K562 (cell line): Measurements from ENCODE around the gene HSPA1L. TPM values are rescaled to one million over a fixed set of nuclear protein-coding genes. Genes with fewer than 3 reads are reported as not detected.
A peak's percentile ranks its signal among the peaks of the same experiment; 100 is the strongest.

Experiments used
- CREB3L1 ChIP-seq: fragments of 450-650 bp; IDR thresholded peaks from 2 replicates; pipeline ENCODE4 v1.6.1; 2014; ENCODE audit warnings: low read depth, mild to moderate bottlenecking, moderate library complexity, borderline replicate concordance
- CXXC5 ChIP-seq: fragments of 250-450 bp; sonication (Bioruptor Pico); IDR thresholded peaks from 2 replicates; pipeline ENCODE4 v1.8.0; 2022; ENCODE audit warnings: inconsistent platforms, mild to moderate bottlenecking, moderate library complexity
- ELF1 ChIP-seq: fragments of 200-800 bp; sonication (Bioruptor generic); IDR thresholded peaks from 2 replicates; pipeline ENCODE4 v1.6.1; 2016; ENCODE audit warnings: missing genetic modification characterization, missing compliant biosample characterization
- ELF2 ChIP-seq: fragments of 250-450 bp; sonication (Bioruptor Pico); IDR thresholded peaks from 2 replicates; pipeline ENCODE4 v1.5.0; 2021; ENCODE audit warnings: mild to moderate bottlenecking
- HMGXB4 ChIP-seq: sonication (generic); formaldehyde crosslinking; IDR thresholded peaks from 2 replicates; pipeline ENCODE4 v1.8.1; 2023; ENCODE audit warnings: mild to moderate bottlenecking, missing genetic modification reagents
- NR3C1 ChIP-seq: sonication (generic); formaldehyde crosslinking; IDR thresholded peaks from 2 replicates; pipeline ENCODE4 v1.8.1; 2022; ENCODE audit warnings: missing genetic modification reagents
- RBM14 ChIP-seq: fragments of 200-400 bp; formaldehyde crosslinking; IDR thresholded peaks from 2 replicates; pipeline ENCODE4 v1.6.1; 2018; ENCODE audit warnings: low read depth, mild to moderate bottlenecking, low read length, moderate library complexity, borderline replicate concordance; ENCODE audit not compliant: insufficient read depth
- SNRNP70 ChIP-seq: fragments of 200-400 bp; formaldehyde crosslinking; optimal IDR thresholded peaks from 2 replicates; pipeline ENCODE3; 2017; ENCODE audit warnings: low read depth, low read length
- WHSC1 ChIP-seq: IDR thresholded peaks from one replicate; pipeline ENCODE4 v1.6.1; 2012; ENCODE audit warnings: low read length, control low read depth, inconsistent platforms
- ZBTB11 ChIP-seq, 3 experiments: fragments of 200-800 bp in 1 of 3; fragments of 250-450 bp in 1 of 3; fragments of 450-650 bp in 1 of 3; sonication (Bioruptor Pico) in 1 of 3; sonication (Bioruptor generic) in 1 of 3; formaldehyde crosslinking in 1 of 3; IDR thresholded peaks; 2 replicates each; pipeline versions ENCODE4 v1.6.1 to v1.8.0; 2016 to 2022; ENCODE audit warnings: mild to moderate bottlenecking in 2 of 3, missing genetic modification characterization in 2 of 3, missing compliant biosample characterization in 1 of 3, moderate library complexity in 1 of 3
- ZNF133 ChIP-seq: fragments of 250-450 bp; sonication (Bioruptor Pico); IDR thresholded peaks from 2 replicates; pipeline ENCODE4 v1.4.0; 2020; ENCODE audit warnings: mild to moderate bottlenecking
- ZNF175 ChIP-seq: fragments of 200-800 bp; sonication (Bioruptor generic); IDR thresholded peaks from 2 replicates; pipeline ENCODE4 v1.6.1; 2016; ENCODE audit warnings: low read depth, mild to moderate bottlenecking, missing genetic modification characterization, missing compliant biosample characterization
- ZNF197 ChIP-seq: fragments of 200-800 bp; sonication (Bioruptor generic); IDR thresholded peaks from 2 replicates; pipeline ENCODE4 v1.6.1; 2016; ENCODE audit warnings: low read depth, missing genetic modification characterization, missing compliant biosample characterization
- ZNF253 ChIP-seq: fragments of 250-450 bp; sonication (Bioruptor Pico); conservative IDR thresholded peaks from 2 replicates; pipeline ENCODE4 v1.6.1; 2021; ENCODE audit warnings: mild to moderate bottlenecking
- ZNF551 ChIP-seq: fragments of 250-450 bp; sonication (Bioruptor Pico); IDR thresholded peaks from 2 replicates; pipeline ENCODE4 v1.5.0; 2021; ENCODE audit warnings: mild to moderate bottlenecking, moderate library complexity
- ZNF707 ChIP-seq: fragments of 250-450 bp; sonication (Bioruptor Pico); conservative IDR thresholded peaks from 2 replicates; pipeline ENCODE4 v1.8.0; 2022; ENCODE audit warnings: inconsistent platforms, mild to moderate bottlenecking, moderate library complexity
- ZNF766 ChIP-seq: fragments of 200-800 bp; sonication (Bioruptor generic); conservative IDR thresholded peaks from 2 replicates; pipeline ENCODE4 v1.6.1; 2016; ENCODE audit warnings: missing genetic modification characterization, missing compliant biosample characterization
- ZNF77 ChIP-seq: fragments of 250-450 bp; sonication (Bioruptor Pico); IDR thresholded peaks from 2 replicates; pipeline ENCODE4 v1.5.0; 2020
- polyA plus RNA-seq, 8 experiments: library from polyadenylated mRNA; depleted of rRNA in 4 of 8; stranded (reverse) in 5 of 8; unstranded in 3 of 8; fragments of >200 nt; fragmentation: Nextera tagmentation in 2 of 8; fragmentation: Illumina TruSeq in 1 of 8; extraction: Ambion mirVana in 2 of 8; extraction: Trizol in 1 of 8; gene quantifications; 2 replicates each; pipeline versions ENCODE4 v1.2.1 to v1.2.3, GENCODE V29; 2011 to 2014; ENCODE audit warnings: inconsistent platforms in 1 of 8, missing spikeins in 1 of 8
- total RNA-seq, 7 experiments: library from RNA; depleted of rRNA in 6 of 7; stranded (reverse); fragments of >200 nt in 6 of 7; fragmentation: Illumina TruSeq in 2 of 7; extraction: Trizol in 2 of 7; gene quantifications; 2 replicates each; pipeline versions ENCODE4 v1.2.1 to v1.2.3, GENCODE V29; 2011 to 2021; ENCODE audit warnings: low replicate concordance in 1 of 7
- TF ChIP-seq, protein P1 (sequence below): fragments of 250-450 bp; sonication (Bioruptor Pico); IDR thresholded peaks from 2 replicates; pipeline ENCODE4 v1.9.0; 2021; ENCODE audit warnings: mild to moderate bottlenecking
- TF ChIP-seq, protein P2 (sequence below): sonication (generic); formaldehyde crosslinking; IDR thresholded peaks from 2 replicates; pipeline ENCODE4 v1.8.1; 2023; ENCODE audit warnings: mild to moderate bottlenecking, missing genetic modification reagents

HSPA1L gene
- total and polyA plus RNA-seq, 9 of the 15 experiments (the other 6 are each of a cell fraction or from before 2014, with no cell fraction given), result 0.14 to 2.1 (median 1.3) TPM

GRCh38 chr6:31813465-31813849 lies 1.6 kb downstream of the HSPA1L start (continued):
- TF ChIP-seq CREB3L1 (no peak), HMGXB4 (no peak), NR3C1 (CRISPR knock-in tag) (no peak), WHSC1 (no peak), ZNF766 (CRISPR knock-in tag) (0 out of 2 replicates have a peak, but pooled peaks have one; percentile 46), SNRNP70 (no peak), RBM14 (no peak), ELF2 (CRISPR knock-in tag) (peak; percentile 50; the same call in 1 of the 2 replicates), ZNF253 (CRISPR knock-in tag) (no peak), ZBTB11 (CRISPR knock-in tag; IDR thresholded peaks at IDR 0.05) (no peak), ZNF133 (CRISPR knock-in tag) (no peak), ZNF707 (CRISPR knock-in tag) (no peak), CXXC5 (CRISPR knock-in tag) (0 out of 2 replicates have a peak, but pooled peaks have one; percentile 3), ZNF77 (CRISPR knock-in tag) (no peak), ELF1 (tag) (no peak), ZNF175 (peak; percentile 49; the same call in 1 of the 2 replicates), ZNF197 (no peak), ZNF551 (CRISPR knock-in tag) (no peak)
- TF ChIP-seq, protein P1, sequence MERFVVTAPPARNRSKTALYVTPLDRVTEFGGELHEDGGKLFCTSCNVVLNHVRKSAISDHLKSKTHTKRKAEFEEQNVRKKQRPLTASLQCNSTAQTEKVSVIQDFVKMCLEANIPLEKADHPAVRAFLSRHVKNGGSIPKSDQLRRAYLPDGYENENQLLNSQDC, result no peak
- TF ChIP-seq, protein P2, sequence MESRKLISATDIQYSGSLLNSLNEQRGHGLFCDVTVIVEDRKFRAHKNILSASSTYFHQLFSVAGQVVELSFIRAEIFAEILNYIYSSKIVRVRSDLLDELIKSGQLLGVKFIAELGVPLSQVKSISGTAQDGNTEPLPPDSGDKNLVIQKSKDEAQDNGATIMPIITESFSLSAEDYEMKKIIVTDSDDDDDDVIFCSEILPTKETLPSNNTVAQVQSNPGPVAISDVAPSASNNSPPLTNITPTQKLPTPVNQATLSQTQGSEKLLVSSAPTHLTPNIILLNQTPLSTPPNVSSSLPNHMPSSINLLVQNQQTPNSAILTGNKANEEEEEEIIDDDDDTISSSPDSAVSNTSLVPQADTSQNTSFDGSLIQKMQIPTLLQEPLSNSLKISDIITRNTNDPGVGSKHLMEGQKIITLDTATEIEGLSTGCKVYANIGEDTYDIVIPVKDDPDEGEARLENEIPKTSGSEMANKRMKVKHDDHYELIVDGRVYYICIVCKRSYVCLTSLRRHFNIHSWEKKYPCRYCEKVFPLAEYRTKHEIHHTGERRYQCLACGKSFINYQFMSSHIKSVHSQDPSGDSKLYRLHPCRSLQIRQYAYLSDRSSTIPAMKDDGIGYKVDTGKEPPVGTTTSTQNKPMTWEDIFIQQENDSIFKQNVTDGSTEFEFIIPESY (CRISPR knock-in tag), result 0 out of 2 replicates have a peak, but pooled peaks have one; percentile 20
